G401.6 (cell line): ENCODE results near the gene AACS.
"Not testable (repeated sequence)": the region's sequence is repeated elsewhere in the genome, so short reads cannot be mapped to it uniquely, and the experiment has no call there.

Source experiments
- FAIRE-seq: peaks from 2 replicates; lab custom pipeline; 2012; peaks lifted over from hg19 to GRCh38; lab: Jason Lieb, UNC

Gene AACS

GRCh38 chr12:125065021-125065918, at the start of gene AACS:
TSS of gene AACS (plus strand) at chr12:125065435. CDS start at chr12:125065585, 150 bp downstream.
- no peak for FAIRE-seq

DNA sequence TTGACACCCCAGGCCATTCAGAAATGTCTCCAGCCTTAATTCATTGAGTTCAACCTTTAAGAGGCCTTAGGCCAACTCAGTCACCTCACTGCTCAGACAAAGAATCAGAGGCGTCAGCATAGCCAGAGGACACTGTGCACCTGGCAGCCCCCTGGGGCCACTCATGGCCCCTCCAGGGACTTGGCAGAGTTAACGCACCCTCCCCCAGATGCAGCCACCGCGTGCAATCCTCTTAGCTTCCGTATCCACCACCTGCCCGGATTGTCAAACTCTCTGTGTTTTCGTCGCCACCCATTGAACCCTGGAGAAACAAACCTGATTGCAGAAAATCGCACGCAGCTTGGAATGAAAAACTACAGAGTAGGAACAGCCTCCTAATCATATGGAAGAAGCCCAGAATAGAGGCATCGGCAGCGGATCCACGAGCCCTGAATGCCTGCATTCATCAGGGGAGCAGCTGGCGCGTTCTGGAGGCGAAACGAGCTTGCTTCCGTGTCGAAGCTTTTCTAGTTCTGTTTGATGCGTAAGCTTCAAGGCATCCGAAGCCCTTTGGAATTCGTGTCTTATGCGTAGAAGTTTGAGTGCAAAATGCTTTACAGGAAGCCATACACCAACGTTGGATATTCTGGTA, 49.4 kb upstream of the AACS start:
- no peak for FAIRE-seq

DNA sequence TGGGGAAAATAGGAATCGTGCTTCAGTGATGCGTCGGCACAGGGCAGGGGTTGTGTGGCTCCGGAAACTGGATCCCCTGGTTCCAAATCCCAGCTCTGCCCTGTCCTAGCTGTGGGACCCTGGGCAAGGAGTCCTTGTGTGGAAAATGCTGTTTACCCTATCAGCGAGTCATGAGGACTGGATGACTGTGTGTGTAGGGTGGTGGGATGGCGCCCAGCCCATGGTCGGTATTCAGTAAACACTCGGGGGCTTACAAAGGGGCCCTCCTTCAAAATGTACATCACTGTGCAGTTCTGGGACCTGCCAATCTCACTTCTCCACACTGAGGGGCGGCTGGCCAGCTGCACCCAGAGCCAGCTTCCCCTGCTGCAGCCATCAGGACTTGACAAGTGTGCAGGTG, 47.4 kb upstream of the AACS start:
- no peak for FAIRE-seq

- no peak for FAIRE-seq
These were observed 46.9 kb upstream of the AACS start for GRCh38 chr12:125018356-125018755.

DNA sequence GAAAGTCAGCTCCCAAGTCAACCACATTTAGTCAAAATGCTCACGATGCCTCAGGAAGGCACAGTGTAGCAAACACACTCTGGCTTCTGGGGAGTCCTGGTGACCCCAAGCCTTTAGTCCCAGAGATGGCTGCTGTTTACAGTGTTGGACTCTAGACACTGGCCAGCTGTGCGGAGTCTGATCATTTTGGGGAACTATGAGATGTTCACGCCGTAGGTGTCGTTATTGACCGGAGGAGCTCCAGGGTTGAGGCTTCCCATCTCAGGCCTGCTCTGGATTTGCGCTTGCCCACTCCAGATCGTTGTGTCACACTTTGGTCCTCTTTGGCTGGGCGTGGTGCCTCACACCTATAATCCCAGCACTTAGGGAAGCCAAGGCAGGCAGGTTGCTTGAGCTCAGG, 44.1 kb upstream of the AACS start:
- no peak for FAIRE-seq

DNA sequence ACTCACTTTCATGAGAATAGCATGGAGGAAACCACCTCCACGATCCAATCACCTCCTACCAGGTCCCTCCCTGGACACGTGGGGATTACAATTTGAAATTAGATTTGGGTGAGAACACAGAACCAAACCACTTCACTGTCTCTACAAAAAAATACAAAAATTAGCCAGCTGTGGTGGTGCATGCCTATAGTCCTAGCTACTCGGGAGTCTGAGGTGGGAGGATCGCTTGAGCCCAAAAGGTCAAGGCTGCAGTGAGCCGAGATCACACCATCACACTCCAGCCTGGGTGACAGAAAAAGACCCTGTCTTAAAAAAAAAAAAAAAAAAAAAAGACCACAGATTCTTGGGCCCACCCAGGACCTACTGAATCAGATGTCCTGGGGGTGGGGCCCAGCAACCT, 43.5 kb upstream of the AACS start:
- no peak for FAIRE-seq

DNA sequence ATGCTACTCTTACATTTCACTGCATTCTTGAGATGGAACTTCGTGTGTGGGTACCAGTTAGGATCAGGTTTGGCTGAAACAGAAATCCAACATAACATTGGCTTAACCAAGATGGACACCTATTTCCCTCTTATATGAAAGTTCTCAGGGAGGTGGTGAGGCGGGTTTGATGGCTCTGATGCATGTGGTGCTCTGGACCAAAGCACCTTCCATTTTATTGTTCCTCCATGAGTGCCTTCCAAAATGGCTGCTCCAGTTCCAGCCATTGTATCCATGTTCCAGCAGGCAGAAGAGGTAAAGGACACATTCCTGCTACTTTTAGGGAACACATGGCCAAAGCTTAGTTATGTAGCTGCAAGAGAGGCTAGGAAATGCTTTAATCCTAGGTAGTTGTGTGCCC, 42.2 kb upstream of the AACS start:
- FAIRE-seq: no peak

DNA sequence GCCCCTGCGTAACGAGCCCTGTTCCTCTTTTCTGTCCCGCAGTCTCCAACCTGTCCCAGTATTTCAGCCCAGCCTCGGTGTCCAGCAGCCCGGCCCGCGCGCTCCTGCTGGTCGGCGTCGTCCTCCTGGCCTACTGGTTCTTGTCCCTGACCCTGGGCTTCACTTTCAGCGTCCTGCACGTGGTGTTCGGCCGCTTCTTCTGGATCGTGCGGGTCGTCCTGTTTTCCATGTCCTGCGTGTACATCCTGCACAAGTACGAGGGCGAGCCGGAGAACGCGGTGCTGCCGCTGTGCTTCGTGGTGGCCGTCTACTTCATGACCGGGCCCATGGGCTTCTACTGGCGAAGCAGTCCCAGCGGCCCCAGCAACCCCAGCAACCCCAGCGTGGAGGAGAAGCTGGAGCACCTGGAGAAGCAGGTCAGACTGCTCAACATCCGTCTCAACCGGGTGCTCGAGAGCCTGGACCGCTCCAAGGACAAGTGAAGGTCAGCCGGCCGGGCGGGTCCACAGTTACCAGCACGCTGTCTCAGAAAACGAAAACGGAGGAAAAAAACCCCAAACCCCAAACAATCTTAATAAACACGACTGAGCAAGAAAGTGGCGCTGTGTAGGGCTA, 40.2 kb upstream of the AACS start:
- FAIRE-seq: no peak

DNA sequence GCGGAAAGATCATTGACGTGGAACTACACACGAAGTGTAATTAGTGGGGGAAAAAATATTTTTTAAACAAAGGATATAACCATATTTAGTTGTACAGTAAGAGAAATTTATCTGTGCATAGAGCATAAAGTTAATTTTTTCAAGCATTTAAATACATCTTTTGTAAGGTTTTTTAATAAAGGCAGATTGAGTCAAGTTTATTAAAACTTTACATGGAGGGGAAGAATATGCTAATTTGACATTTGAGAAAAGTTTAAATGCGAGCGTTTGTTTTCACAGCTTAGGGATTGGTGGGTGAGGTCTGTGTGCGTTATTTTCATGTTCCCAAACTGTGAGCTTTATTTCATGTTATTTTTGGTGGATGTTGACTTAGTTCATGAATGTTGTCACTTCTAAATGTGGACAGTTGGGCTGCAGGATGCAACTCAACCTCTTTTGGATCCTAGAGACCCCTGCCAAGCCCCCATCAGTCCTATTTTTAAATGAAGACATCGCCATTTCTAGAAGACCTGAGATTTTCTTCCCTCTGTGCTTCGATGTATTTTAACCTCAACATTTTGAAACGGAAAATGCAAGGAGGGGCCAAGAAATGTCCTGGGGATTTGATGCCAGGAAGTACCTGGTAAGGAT, 39.5 kb upstream of the AACS start:
- no peak for FAIRE-seq

- no peak for FAIRE-seq
These were observed 37.1 kb upstream of the AACS start for GRCh38 chr12:125028106-125028505.

GRCh38 chr12:125029761-125030358, 35.4 kb upstream of the AACS start:
- FAIRE-seq: no peak

GRCh38 chr12:125031471-125031870, 33.8 kb upstream of the AACS start:
- not testable (repeated sequence) for FAIRE-seq

- FAIRE-seq: no peak
These were observed 32.6 kb upstream of the AACS start for GRCh38 chr12:125032466-125033152.

DNA sequence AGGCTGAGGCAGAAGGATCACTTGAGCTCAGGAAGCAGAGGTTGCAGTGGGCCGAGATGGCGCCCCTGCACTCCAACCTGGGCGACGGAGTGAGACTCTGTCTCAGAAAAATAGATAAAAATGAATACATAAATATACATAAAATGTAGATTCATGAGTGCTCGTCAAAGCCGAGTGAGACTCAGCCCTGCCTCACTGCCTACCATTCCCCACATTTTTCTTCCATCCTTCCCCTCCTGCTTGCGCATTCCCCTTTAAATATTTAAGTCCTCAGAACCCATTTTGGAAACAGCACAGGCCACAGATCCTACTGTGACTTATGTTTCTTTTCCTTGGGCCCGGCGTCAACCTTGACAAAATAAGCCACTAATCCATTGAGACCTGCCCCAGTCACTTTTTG, 31.9 kb upstream of the AACS start:
- FAIRE-seq: no peak

DNA sequence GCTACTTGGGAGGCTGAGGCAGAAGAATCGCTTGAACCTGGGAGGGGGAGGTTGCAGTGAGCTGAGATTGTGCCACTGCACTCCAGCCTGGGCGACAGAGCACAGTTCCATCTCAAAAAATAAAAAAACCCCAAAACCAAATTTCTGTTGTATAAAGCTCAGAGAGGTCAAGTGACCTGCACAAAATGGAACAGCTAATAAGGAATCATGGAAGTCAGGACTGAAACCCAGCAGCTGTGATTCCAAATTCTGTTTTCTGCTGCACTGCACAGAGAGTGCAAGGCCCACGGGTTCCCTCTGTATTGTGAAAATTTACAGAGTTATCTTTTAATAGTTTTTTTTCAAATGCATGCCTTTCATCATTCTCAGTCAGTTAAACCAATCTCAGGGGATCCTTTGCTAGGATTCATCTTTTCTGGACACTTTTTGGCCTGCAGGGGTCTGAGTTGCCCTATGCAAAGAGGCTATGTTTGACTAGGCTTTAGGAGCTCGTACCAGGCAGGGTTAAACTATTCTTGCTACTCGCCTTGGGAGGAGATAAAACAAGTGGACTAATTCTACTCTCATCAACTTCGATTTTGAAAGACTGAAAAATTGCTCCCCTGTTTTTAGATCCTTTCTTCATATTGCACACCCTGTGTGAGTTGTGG, 26.1 kb upstream of the AACS start:
- no peak for FAIRE-seq

DNA sequence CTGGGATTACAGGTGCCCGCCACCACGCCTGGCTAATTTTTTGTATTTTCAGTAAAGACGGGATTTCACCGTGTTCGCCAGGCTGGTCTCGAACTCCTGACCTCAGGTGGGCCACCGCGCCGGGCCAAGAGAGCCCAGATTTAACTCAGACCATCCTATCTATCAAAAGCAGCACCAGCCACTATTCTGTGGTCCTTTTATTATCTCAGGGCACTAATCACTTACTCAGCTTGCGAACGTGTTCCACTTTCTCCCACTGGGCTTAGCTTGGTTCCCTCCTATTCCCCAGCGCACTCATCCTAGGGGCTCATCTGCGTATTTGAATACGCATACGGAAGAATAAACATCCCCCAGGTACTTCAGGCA, 16.2 kb upstream of the AACS start:
- no peak for FAIRE-seq

- no peak for FAIRE-seq
These were observed 14.8 kb upstream of the AACS start for GRCh38 chr12:125050446-125050845.

- no peak for FAIRE-seq
These were observed 14.4 kb upstream of the AACS start for GRCh38 chr12:125050868-125051267.

- no peak for FAIRE-seq
These were observed 11.4 kb upstream of the AACS start for GRCh38 chr12:125053821-125054220.

- FAIRE-seq: no peak
These were observed 9.6 kb upstream of the AACS start for GRCh38 chr12:125055591-125055990.

DNA sequence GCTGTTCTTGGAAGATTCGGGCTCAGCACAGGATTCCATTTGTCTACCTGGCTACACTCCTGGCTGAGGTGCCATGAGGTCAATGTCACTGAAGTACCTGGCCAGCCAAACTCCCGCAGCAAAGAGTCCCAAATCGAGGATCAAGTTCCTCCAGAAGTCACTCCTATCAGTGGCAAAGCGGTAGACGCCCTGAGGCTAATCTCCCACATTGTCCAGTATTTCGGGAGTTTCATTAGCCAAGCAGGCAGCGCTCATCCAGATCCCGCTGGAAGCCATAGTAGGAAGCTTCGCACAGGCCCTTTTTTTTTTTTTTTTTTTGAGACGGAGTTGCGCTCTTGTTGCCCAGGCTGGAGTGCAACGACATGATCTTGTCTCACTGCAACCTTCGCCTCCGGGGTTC, 8.9 kb upstream of the AACS start:
- no peak for FAIRE-seq
